MM.1S (cell line): Measurements from ENCODE around the gene CALHM2.

ENCODE experiments used
- DNase-seq: peaks from one replicate; pipeline ENCODE4 v3.0.0-alpha.2; 2015
- H2AFZ ChIP-seq: fragments of 300-600 bp; sonication (generic); 2 replicates; pipeline ENCODE4 v1.6.0; 2016; ENCODE audit warnings: antibody characterized with exemption, low read length
- H3F3A ChIP-seq: fragments of 300-600 bp; sonication (generic); 2 replicates; pipeline ENCODE4 v1.6.1; 2016; ENCODE audit warnings: mild to moderate bottlenecking, antibody characterized with exemption, low read length, moderate library complexity, mixed read lengths; ENCODE audit not compliant: insufficient read depth
- H3K27ac ChIP-seq: fragments of 300-600 bp; sonication (generic); 2 replicates; pipeline ENCODE4 v1.5.1; 2016; ENCODE audit warnings: mild to moderate bottlenecking, low read length
- H3K27me3 ChIP-seq: fragments of 300-600 bp; sonication (generic); replicated peaks from 2 replicates; pipeline ENCODE4 v1.6.0; 2016; ENCODE audit warnings: low read length; ENCODE audit not compliant: insufficient read depth
- H3K36me3 ChIP-seq: fragments of 300-600 bp; sonication (generic); replicated peaks from 2 replicates; pipeline ENCODE4 v1.6.1; 2016; ENCODE audit warnings: mild to moderate bottlenecking, low read length, mixed read lengths; ENCODE audit not compliant: insufficient read depth
- H3K4me1 ChIP-seq: fragments of 300-600 bp; sonication (generic); 2 replicates; pipeline ENCODE4 v1.6.1; 2016; ENCODE audit warnings: low read length, mixed read lengths
- H3K4me2 ChIP-seq: fragments of 300-600 bp; sonication (generic); 2 replicates; pipeline ENCODE4 v1.6.0; 2016; ENCODE audit warnings: low read depth, low read length
- H3K4me3 ChIP-seq: fragments of 300-600 bp; sonication (generic); 2 replicates; pipeline ENCODE4 v1.5.1; 2016; ENCODE audit warnings: low read length, mixed read lengths
- H3K79me2 ChIP-seq: fragments of 300-600 bp; sonication (generic); 2 replicates; pipeline ENCODE4 v1.6.1; 2016; ENCODE audit warnings: mixed run types, low read length, mixed read lengths
- H3K9ac ChIP-seq: fragments of 300-600 bp; sonication (generic); 2 replicates; pipeline ENCODE4 v1.6.1; 2016; ENCODE audit warnings: low read length, mixed read lengths
- H3K9me2 ChIP-seq: fragments of 300-600 bp; sonication (generic); replicated peaks from 2 replicates; pipeline ENCODE4 v1.6.1; 2016; ENCODE audit warnings: mild to moderate bottlenecking, low read length, mixed read lengths; ENCODE audit not compliant: insufficient read depth
- H3K9me3 ChIP-seq: fragments of 300-600 bp; sonication (generic); replicated peaks from 2 replicates; pipeline ENCODE4 v1.6.1; 2016; ENCODE audit warnings: mild to moderate bottlenecking, low read length, mixed read lengths; ENCODE audit not compliant: insufficient read depth
- H4K20me1 ChIP-seq: fragments of 300-600 bp; sonication (generic); 2 replicates; pipeline ENCODE4 v1.6.1; 2016; ENCODE audit warnings: mild to moderate bottlenecking, low read length, moderate library complexity, mixed read lengths; ENCODE audit not compliant: insufficient read depth
- CTCF ChIP-seq: fragments of 300-600 bp; sonication (generic); IDR thresholded peaks from 2 replicates; pipeline ENCODE4 v1.5.1; 2016; ENCODE audit warnings: antibody characterized with exemption, low read length, mixed read lengths
- EZH2 ChIP-seq: fragments of 300-600 bp; sonication (generic); optimal IDR thresholded peaks from 2 replicates; pipeline ENCODE3; 2017; ENCODE audit warnings: low read depth, mild to moderate bottlenecking, antibody characterized with exemption, low read length, mixed read lengths
- EZH2phosphoT487 ChIP-seq: fragments of 300-600 bp; sonication (generic); IDR thresholded peaks from 2 replicates; pipeline ENCODE4 v1.6.1; 2018; ENCODE audit warnings: antibody characterized with exemption, low read length

Gene CALHM2

GRCh38 chr10:103463499-103463898 is 11.3 kb upstream of the CALHM2 start:
- Histone ChIP-seq H3K9me3 (no peaks in the 10 kb centered on the region), H3K4me2 (no peak overlapping the region), H2AFZ (no peak overlapping the region), H3K27me3 (no peaks in the 10 kb centered on the region), H3K36me3 (no peaks in the 10 kb centered on the region), H3K79me2 (no peaks in the 10 kb centered on the region), H3K4me1 (peaks cover 10% of the 10 kb centered on the region), H4K20me1 (no peaks in the 10 kb centered on the region), H3F3A (no peaks in the 10 kb centered on the region), H3K9me2 (no peaks in the 10 kb centered on the region), H3K27ac (no peak overlapping the region), H3K4me3 (no peak overlapping the region), H3K9ac (no peak overlapping the region)
- no peak for TF ChIP-seq EZH2
- TF ChIP-seq EZH2phosphoT487 = no peak
- no peak for TF ChIP-seq CTCF
- no peak for DNase-seq

- no peaks in the 10 kb centered on the region for H3K27me3 ChIP-seq
- no peak for DNase-seq
- no peaks in the 10 kb centered on the region for H3K9me3 ChIP-seq
- H3K4me2 ChIP-seq = peak overlapping the region; percentile 59; the same call in 1 of the 2 replicates
- no peak overlapping the region for H3K27ac ChIP-seq
- no peaks in the 10 kb centered on the region for H3K9me2 ChIP-seq
- no peaks in the 10 kb centered on the region for H4K20me1 ChIP-seq
- H3K36me3 ChIP-seq = no peaks in the 10 kb centered on the region
- no peak overlapping the region; the same call in 1 of the 2 replicates for H2AFZ ChIP-seq
- H3K4me3 ChIP-seq = no peak overlapping the region
- peaks cover 7% of the 10 kb centered on the region; the same call in 1 of the 2 replicates for H3K79me2 ChIP-seq
- TF ChIP-seq EZH2phosphoT487 = no peak
- no peak for TF ChIP-seq CTCF
- no peak for TF ChIP-seq EZH2
- H3K4me1 ChIP-seq = peaks cover 18% of the 10 kb centered on the region
- H3F3A ChIP-seq = no peaks in the 10 kb centered on the region
- H3K9ac ChIP-seq = no peak overlapping the region
Observed at GRCh38 chr10:103459615-103460014, 7.4 kb upstream of the CALHM2 start.

GRCh38 chr10:103458720-103459119 is 6.5 kb upstream of the CALHM2 start, which contains the start of gene CALHM1:
Gene CALHM1 (minus strand): TSS chr10:103458900. CDS start chr10:103458751, 149 bp downstream.
- Histone ChIP-seq H3K27ac (peak within 1 kb of the TSS; percentile 9; the same call in 1 of the 2 replicates), H3K9me2 (no peaks in the 10 kb centered on the region), H3K9me3 (no peaks in the 10 kb centered on the region), H3K36me3 (no peaks in the 10 kb centered on the region), H3K79me2 (peaks cover 7% of the 10 kb centered on the region; the same call in 1 of the 2 replicates), H4K20me1 (no peaks in the 10 kb centered on the region), H3K4me2 (peak within 1 kb of the TSS; percentile 62; the same call in 1 of the 2 replicates), H3K4me1 (peaks cover 18% of the 10 kb centered on the region), H2AFZ (peak within 1 kb of the TSS; percentile 85), H3F3A (no peaks in the 10 kb centered on the region), H3K27me3 (no peaks in the 10 kb centered on the region), H3K4me3 (peak within 1 kb of the TSS; percentile 28), H3K9ac (peak within 1 kb of the TSS; percentile 28; the same call in 1 of the 2 replicates)
- TF ChIP-seq EZH2phosphoT487 (no peak), EZH2 (no peak), CTCF (no peak)
- peak; percentile 92 for DNase-seq
